ENCODE data around the gene PRKN.

DNA sequence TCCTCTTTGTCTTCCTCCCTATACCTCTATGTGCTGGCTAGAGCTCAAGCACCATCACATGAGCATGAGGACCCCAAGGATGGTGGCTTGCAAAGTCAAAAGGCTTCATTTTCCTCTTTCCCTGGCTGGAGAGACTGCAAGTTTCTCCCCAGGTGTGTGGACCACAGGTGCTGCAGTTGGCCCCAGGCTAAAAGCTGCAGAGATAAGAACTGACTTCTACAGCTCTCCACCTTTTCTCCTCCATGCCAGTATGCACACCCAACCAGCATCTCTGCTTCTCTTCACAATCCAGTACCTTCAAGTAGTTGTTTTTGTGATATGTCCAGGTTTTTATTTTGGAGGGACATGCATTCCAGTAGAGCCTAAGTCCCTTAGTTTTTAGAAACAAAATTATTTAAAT is 29.1 kb downstream of the PRKN start:
- TF ChIP-seq EZH2 (IDR thresholded peaks at IDR 0.05; ENCODE audit: borderline replicate concordance, low read depth, low read length, severe bottlenecking) = no peak
- TF ChIP-seq, protein P1, sequence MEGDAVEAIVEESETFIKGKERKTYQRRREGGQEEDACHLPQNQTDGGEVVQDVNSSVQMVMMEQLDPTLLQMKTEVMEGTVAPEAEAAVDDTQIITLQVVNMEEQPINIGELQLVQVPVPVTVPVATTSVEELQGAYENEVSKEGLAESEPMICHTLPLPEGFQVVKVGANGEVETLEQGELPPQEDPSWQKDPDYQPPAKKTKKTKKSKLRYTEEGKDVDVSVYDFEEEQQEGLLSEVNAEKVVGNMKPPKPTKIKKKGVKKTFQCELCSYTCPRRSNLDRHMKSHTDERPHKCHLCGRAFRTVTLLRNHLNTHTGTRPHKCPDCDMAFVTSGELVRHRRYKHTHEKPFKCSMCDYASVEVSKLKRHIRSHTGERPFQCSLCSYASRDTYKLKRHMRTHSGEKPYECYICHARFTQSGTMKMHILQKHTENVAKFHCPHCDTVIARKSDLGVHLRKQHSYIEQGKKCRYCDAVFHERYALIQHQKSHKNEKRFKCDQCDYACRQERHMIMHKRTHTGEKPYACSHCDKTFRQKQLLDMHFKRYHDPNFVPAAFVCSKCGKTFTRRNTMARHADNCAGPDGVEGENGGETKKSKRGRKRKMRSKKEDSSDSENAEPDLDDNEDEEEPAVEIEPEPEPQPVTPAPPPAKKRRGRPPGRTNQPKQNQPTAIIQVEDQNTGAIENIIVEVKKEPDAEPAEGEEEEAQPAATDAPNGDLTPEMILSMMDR (IDR thresholded peaks at IDR 0.05; ENCODE audit: borderline replicate concordance, extremely low read depth, low read length, poor library complexity, severe bottlenecking) = no peak

Data from DND-41 (cell line).